Body of pancreas (tissue), 4 donors: ENCODE measurements around the gene GPER1.

Experiments
- CTCF ChIP-seq, 7 experiments: fragments of 450-650 bp in 4 of 7; fragments of 200-600 bp in 3 of 7; sonication (generic) in 3 of 7; IDR thresholded peaks; one replicate each; pipeline ENCODE4 v1.5.1; 2016 to 2019; ENCODE audit warnings: antibody characterized with exemption in 7 of 7
- POLR2A ChIP-seq, 3 donors: fragments of 450-650 bp; IDR thresholded peaks; one replicate each; pipeline ENCODE4 v1.6.1; 2016; ENCODE audit warnings: antibody characterized with exemption in 3 of 3, mild to moderate bottlenecking in 2 of 3

- no peak for TF ChIP-seq CTCF (IDR thresholded peaks at IDR 0.05)
- no peak for TF ChIP-seq POLR2A (IDR thresholded peaks at IDR 0.05)
These were observed 13.1 kb downstream of the GPER1 start for GRCh38 chr7:1100834-1101562.
